HG02943 (cell line): ENCODE results near the gene PIGT.
"Not testable (repeated sequence)": the region's sequence is repeated elsewhere in the genome, so short reads cannot be mapped to it uniquely, and the experiment has no call there.

Experiments used
- ATAC-seq: cut with Tn5 transposase; IDR thresholded peaks from one replicate; pipeline ENCODE4 v1.9.1; 2021; ENCODE audit warnings: mild to moderate bottlenecking, low read depth, moderate library complexity; ENCODE audit not compliant: unreplicated experiment

Gene PIGT

GRCh38 chr20:45459606-45460005 is 43.7 kb downstream of the PIGT start:
- ATAC-seq, result no peak

DNA sequence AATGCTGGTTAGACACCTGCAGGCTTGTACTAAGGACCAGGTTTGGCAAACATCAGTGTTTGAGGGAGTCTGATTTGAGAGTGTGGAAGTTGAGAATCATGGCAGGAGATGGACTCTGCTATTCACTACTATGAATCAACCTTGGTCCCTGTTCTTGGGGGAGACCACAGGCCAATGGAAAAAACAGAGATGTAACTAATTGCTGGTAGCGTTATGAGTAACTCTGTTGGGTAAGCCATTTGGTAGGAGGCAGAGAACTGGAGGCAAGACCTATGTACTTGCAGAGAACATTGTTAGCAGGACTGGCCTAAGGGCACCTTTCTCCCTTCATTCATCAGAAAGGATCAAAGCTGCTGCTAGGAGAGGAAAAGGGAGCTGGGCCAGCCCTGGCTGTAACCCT is 45.3 kb downstream of the PIGT start:
- ATAC-seq, result no peak

DNA sequence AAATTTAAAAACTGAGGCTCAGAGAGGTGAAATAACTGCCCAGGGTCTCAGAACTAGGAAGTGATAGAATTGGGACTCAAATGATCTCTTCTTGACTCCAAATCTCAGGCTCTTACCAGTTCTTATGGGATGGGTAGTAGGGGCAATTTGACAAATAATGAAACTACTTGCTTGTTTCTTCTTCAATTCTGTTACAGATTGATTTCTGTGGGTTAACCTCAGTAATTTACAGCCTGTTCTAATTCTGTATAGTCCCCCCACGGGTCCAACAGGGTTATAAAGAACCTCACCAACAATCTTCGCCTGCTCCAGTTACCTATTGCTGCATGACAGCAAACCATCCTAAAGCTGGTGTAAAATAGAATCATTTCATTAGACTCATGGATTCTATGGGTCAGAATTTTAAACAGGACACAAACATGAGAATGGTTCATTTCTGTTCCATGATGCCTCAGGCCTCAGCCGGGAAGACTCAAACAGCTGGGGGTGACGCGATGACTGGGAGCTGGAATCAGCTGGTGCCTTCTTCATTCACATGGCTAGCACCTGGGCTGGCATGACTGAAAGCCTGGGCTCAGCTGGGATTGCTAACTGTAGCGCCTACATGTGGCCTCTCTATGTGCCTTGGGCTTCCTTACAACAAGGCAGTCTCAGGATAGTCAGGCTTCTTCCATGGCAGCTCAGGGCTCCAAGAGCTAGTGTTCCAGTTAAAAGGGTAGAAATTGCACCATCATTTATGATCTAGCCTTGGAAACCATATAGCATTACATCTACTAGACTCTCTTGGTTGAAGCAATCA is 47.0 kb downstream of the PIGT start:
- ATAC-seq, result no peak

DNA sequence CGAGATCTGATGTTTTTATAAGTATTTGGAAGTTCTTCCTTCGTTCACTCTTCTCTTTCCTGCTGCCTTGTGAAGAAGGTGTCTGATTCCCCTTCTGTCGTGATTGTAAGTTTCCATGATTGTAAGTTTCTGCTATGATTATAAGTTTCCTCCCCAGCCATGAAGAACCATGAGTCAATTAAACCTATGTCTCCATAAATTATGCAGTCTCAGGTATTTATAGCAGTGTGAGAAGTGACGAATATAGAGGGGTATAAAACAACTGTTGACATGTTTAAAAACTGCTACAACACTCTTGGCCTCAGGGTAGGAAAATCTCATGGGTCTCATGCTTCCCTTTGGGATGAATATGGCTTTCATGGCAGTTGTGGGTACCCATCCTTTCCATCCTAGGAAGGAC is 47.8 kb downstream of the PIGT start:
- no peak for ATAC-seq

GRCh38 chr20:45465491-45466266 is 49.7 kb downstream of the PIGT start:
- no peak for ATAC-seq

DNA sequence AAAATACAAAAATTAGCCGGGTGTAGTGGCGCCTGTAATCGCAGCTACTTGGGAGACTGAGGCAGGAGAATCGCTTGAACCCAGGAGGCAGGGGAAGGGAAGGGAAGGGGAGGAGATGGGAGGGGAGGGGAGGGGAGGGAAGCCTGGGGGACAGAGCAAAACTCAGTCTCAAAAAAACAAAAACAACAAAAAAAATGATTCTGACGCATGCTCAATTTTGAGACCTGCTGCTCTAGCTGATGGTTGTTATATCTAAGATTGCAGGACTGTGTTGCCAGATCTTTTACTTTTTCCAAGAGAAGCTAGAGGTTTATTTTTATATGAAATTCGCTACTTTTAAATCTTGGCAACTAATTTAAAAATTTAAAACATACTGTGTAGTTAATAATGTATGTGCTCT is 51.2 kb downstream of the PIGT start:
- ATAC-seq, result no peak

GRCh38 chr20:45467861-45468260 is 51.9 kb downstream of the PIGT start:
- no peak for ATAC-seq

DNA sequence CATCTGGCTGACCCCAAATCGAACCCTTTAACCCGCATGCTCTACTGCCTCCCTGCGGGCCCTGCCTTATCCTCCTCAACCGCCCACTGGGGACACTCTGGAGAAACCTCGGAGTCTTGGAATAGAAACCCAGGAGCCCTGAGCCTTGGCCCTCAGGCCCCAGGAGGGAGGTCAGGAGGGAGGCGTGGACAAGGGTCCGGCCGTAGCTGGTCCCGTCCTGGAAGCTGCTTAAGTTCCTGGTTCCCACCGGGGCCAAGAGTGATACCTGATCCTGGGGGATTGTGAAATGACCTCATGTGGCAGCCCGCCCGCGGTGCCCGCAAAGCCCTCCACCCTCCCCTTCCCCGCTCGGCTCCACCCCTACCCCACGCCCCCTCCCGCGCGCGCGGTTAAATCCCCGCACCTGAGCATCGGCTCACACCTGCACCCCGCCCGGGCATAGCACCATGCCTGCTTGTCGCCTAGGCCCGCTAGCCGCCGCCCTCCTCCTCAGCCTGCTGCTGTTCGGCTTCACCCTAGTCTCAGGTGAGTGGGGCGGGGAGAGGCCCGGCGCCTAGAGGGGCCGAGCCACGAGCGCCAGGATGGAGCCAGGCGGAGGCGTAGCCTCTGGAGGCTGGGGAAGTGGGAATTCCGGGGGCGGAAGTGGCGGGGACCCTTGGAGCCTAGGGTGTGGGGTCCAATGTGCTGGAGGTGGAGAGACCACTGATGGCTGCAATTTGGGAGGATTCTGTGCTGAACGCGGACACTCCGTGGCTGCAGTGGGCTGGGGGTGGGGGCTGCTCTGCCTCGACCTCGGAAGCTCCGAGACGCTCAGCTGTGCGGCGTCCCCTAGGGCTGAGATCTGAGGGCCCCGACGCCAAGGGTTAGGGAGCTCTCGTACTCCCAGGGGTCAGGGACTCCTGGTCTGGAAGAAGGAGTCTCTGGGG is 53.7 kb downstream of the PIGT start, which contains the start of gene WFDC2:
Gene WFDC2 (plus strand): TSS at position 418 of the 926 bp plus-strand sequence. CDS start 29 bp downstream, at position 447.
- ATAC-seq, result no peak

GRCh38 chr20:45470262-45470931 is 54.5 kb downstream of the PIGT start:
- peak; percentile 67 for ATAC-seq

DNA sequence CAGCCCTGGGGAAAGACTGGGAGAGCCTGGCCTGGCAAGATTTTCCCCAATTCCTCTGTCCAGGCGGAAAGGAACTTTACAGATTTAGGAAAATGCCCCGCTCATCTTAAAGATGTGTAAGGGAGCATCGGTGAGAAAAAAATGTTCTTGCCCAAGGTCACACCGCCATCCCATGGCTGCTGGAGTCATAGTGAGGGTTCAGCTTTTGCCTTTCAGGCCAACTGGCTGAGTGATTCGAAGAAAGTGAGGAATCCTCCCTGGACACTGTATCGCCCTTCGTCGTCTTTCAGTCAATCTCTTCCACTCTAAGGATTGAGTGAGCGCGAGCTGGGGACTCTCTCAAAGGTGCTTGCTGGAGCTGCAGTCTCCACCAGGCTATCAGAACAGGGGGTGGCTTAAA is 55.0 kb downstream of the PIGT start:
- peak; percentile 16 for ATAC-seq

GRCh38 chr20:45472286-45472685 is 56.3 kb downstream of the PIGT start:
- ATAC-seq, result not testable (repeated sequence)
